HEK293 (cell line): ENCODE measurements around the gene BMPR1A.

Experiments used
- TCF7L2 ChIP-seq: IDR thresholded peaks from 2 replicates; pipeline ENCODE4 v1.6.1; 2011; ENCODE audit warnings: low read depth, mild to moderate bottlenecking, inconsistent platforms, low read length, moderate library complexity, borderline replicate concordance
- ZNF24 ChIP-seq: fragments of 450-650 bp; formaldehyde crosslinking; IDR thresholded peaks from 2 replicates; pipeline ENCODE4 v1.5.1; 2016; ENCODE audit warnings: missing biosample characterization, missing genetic modification characterization
- ZNF324 ChIP-seq: fragments of 450-650 bp; formaldehyde crosslinking; IDR thresholded peaks from 2 replicates; pipeline ENCODE4 v1.5.1; 2016; ENCODE audit warnings: missing biosample characterization, missing genetic modification characterization
- ZNF707 ChIP-seq: fragments of 450-650 bp; formaldehyde crosslinking; IDR thresholded peaks from 2 replicates; pipeline ENCODE4 v1.5.1; 2016; ENCODE audit warnings: missing biosample characterization, missing genetic modification characterization
- TF ChIP-seq, protein P1 (sequence below): fragments of 450-650 bp; formaldehyde crosslinking; IDR thresholded peaks from 2 replicates; pipeline ENCODE4 v1.5.1; 2016; ENCODE audit warnings: missing biosample characterization, missing genetic modification characterization
- TF ChIP-seq, protein P2 (sequence below): fragments of 450-650 bp; formaldehyde crosslinking; IDR thresholded peaks from 2 replicates; pipeline ENCODE4 v1.5.1; 2016; ENCODE audit warnings: missing biosample characterization, missing genetic modification characterization
- TF ChIP-seq, protein P3 (sequence below): fragments of 450-650 bp; formaldehyde crosslinking; IDR thresholded peaks from 2 replicates; pipeline ENCODE4 v1.5.1; 2016; ENCODE audit warnings: missing biosample characterization, missing genetic modification characterization, borderline replicate concordance

DNA sequence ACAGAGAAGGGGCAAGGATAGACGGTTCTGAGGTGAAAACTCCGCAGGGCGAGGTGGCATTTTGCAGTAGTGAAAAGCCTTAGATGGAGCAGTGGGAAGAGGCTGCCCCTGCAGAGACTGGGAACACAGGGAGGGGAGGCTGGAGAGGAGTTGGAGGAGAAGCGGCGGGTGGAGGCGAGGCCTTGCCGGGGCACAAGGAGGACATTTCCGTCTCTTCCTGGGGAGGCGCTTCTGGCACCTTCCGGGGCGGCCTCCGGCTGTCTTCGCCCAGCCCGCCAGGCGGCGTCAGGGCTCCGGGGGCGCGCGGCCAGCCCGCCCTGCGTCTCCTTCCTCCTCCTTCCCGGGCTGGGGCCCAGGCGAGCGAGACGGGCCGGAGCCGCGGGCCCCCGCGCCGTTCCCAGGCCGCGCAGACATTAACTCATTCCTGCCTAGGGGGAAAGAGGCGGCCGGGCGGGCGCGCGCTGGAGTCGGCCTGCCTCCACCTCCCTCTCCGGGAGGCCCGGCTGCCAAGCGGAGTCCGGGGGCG lies 45.4 kb upstream of the BMPR1A start:
- TF ChIP-seq, protein P1, sequence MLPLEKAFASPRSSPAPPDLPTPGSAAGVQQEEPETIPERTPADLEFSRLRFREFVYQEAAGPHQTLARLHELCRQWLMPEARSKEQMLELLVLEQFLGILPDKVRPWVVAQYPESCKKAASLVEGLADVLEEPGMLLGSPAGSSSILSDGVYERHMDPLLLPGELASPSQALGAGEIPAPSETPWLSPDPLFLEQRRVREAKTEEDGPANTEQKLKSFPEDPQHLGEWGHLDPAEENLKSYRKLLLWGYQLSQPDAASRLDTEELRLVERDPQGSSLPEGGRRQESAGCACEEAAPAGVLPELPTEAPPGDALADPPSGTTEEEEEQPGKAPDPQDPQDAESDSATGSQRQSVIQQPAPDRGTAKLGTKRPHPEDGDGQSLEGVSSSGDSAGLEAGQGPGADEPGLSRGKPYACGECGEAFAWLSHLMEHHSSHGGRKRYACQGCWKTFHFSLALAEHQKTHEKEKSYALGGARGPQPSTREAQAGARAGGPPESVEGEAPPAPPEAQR (tag by site-specific recombination), result no peak
- TF ChIP-seq, protein P2, sequence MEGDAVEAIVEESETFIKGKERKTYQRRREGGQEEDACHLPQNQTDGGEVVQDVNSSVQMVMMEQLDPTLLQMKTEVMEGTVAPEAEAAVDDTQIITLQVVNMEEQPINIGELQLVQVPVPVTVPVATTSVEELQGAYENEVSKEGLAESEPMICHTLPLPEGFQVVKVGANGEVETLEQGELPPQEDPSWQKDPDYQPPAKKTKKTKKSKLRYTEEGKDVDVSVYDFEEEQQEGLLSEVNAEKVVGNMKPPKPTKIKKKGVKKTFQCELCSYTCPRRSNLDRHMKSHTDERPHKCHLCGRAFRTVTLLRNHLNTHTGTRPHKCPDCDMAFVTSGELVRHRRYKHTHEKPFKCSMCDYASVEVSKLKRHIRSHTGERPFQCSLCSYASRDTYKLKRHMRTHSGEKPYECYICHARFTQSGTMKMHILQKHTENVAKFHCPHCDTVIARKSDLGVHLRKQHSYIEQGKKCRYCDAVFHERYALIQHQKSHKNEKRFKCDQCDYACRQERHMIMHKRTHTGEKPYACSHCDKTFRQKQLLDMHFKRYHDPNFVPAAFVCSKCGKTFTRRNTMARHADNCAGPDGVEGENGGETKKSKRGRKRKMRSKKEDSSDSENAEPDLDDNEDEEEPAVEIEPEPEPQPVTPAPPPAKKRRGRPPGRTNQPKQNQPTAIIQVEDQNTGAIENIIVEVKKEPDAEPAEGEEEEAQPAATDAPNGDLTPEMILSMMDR (tag by site-specific recombination), result peak; percentile 97
- TF ChIP-seq TCF7L2 (no peak), ZNF24 (tag by site-specific recombination) (no peak), ZNF707 (tag by site-specific recombination) (no peak), ZNF324 (tag by site-specific recombination) (peak; percentile 15; the same call in 1 of the 2 replicates)
- TF ChIP-seq, protein P3, sequence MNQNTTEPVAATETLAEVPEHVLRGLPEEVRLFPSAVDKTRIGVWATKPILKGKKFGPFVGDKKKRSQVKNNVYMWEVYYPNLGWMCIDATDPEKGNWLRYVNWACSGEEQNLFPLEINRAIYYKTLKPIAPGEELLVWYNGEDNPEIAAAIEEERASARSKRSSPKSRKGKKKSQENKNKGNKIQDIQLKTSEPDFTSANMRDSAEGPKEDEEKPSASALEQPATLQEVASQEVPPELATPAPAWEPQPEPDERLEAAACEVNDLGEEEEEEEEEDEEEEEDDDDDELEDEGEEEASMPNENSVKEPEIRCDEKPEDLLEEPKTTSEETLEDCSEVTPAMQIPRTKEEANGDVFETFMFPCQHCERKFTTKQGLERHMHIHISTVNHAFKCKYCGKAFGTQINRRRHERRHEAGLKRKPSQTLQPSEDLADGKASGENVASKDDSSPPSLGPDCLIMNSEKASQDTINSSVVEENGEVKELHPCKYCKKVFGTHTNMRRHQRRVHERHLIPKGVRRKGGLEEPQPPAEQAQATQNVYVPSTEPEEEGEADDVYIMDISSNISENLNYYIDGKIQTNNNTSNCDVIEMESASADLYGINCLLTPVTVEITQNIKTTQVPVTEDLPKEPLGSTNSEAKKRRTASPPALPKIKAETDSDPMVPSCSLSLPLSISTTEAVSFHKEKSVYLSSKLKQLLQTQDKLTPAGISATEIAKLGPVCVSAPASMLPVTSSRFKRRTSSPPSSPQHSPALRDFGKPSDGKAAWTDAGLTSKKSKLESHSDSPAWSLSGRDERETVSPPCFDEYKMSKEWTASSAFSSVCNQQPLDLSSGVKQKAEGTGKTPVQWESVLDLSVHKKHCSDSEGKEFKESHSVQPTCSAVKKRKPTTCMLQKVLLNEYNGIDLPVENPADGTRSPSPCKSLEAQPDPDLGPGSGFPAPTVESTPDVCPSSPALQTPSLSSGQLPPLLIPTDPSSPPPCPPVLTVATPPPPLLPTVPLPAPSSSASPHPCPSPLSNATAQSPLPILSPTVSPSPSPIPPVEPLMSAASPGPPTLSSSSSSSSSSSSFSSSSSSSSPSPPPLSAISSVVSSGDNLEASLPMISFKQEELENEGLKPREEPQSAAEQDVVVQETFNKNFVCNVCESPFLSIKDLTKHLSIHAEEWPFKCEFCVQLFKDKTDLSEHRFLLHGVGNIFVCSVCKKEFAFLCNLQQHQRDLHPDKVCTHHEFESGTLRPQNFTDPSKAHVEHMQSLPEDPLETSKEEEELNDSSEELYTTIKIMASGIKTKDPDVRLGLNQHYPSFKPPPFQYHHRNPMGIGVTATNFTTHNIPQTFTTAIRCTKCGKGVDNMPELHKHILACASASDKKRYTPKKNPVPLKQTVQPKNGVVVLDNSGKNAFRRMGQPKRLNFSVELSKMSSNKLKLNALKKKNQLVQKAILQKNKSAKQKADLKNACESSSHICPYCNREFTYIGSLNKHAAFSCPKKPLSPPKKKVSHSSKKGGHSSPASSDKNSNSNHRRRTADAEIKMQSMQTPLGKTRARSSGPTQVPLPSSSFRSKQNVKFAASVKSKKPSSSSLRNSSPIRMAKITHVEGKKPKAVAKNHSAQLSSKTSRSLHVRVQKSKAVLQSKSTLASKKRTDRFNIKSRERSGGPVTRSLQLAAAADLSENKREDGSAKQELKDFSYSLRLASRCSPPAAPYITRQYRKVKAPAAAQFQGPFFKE (tag by site-specific recombination), result no peak
